GM21515 (cell line): Measurements from ENCODE around the gene LSMEM2.
"Not testable (repeated sequence)": the region's sequence is repeated elsewhere in the genome, so short reads cannot be mapped to it uniquely, and the experiment has no call there.

Experiments used
- ATAC-seq: cut with Tn5 transposase; IDR thresholded peaks from one replicate; pipeline ENCODE4 v1.9.1; 2021; ENCODE audit not compliant: unreplicated experiment

Gene LSMEM2

DNA sequence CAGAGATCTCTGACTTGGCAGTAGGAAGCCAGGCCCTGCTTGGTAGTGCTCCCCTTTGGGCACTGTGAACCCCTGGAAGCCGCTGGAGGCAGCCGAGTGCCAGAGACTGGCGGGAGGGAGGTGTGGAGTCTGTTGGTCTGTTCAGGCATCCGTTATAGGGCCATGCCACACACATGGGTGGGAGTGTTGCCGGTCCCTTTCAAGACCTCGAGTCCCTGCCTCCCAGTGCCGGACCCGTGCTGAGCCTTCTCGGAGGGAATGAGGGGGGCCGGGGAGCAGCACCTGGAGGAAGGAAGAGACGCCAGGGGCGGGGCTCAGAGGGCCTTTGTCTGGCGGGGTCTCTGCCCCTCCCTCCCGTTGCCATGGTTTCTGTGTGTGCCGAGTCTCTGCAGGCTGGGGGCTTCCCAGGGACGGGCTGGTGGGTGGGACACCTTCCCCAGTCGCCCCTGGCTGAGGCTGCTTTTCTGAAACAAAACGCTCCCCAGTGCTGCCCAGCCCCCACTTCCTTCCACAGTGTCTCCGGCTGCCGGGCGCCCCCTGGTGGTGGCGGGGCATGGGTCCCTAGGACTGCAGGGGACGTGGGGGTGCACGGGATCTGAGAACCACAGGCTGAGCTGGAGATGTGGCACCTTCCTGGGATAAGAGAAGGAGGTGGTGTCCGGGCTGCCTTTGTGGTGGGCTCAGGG is 32.9 kb upstream of the LSMEM2 start:
- ATAC-seq = peak; percentile 56

GRCh38 chr3:50246517-50246954 is 32.4 kb upstream of the LSMEM2 start:
- ATAC-seq = peak; percentile 36

DNA sequence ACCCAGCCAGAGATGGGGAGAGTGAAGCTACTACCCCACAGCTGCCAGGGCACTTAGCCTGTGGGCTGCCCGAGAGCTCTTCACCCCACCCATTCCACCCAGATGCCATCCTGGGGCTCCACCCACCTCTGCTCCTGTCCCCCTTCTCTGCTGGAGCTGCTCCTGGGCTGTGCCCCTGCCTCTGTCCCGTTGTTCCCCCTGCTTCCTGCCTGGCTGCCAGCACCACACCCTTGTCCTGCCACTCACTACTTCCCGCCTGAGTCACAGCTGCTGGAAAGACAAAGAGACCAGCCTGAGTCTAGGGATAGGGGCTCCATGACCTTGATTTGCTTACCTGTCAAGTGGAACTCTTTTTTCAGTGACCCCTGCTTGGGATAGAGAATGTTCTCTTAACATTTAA is 30.5 kb upstream of the LSMEM2 start:
- no peak for ATAC-seq

DNA sequence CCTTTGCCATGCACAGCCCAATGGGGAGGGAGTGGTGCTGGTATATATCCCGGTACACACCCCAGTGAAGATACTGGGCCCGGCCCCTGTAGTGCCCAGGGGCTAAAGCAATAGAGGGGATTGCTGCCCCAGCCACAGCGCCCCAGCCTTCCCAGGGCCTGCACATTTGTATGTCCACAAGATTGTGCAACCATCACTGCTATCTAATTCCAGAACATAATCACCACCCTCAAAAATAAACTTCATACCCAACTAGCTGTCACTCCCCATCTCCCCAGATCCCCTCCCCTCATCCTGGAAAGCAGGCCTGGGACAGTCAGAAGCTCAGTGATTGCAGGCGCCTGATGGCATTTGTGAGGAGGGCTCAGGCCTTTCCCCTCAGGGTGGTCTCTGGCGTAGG is 29.4 kb upstream of the LSMEM2 start:
- no peak for ATAC-seq

DNA sequence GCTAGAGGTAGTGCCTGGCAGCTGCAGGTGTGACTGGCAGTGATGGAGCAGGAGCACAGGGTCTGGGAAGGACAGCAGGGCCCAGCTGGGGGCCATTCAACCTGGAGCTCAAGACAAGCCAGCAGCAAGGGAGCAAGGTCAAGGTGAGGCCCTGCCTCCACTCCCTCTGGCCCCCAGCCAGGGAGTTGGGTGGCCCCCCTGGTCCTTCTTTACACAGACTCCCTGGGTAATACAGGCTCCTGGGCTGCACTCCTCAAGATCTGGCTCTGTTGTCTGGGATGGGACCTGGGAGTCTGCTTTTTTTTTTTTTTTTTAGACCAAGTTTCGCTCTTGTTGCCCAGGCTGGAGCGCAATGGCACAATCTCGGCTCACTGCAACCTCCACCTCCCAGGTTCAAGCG is 28.4 kb upstream of the LSMEM2 start:
- ATAC-seq = no peak

DNA sequence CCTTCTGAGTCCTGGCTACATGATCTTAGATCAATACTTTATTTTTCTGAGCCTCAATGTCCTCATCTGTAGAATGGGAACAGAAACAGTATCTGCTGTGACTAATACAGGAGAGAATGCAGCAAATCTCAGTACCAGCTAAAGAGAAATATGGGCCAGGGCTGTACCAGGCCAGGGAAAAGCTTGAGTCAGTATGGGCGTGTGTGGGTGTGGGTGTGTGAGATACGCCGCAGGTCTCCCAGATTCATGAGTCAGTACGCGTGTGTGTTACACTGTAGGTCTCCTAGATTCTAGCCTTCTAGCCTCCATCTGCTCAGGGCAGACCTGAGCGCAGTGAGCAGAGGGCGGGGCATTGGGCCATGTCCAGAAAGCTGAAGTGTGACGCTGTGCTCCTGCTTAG is 27.7 kb upstream of the LSMEM2 start:
- no peak for ATAC-seq

DNA sequence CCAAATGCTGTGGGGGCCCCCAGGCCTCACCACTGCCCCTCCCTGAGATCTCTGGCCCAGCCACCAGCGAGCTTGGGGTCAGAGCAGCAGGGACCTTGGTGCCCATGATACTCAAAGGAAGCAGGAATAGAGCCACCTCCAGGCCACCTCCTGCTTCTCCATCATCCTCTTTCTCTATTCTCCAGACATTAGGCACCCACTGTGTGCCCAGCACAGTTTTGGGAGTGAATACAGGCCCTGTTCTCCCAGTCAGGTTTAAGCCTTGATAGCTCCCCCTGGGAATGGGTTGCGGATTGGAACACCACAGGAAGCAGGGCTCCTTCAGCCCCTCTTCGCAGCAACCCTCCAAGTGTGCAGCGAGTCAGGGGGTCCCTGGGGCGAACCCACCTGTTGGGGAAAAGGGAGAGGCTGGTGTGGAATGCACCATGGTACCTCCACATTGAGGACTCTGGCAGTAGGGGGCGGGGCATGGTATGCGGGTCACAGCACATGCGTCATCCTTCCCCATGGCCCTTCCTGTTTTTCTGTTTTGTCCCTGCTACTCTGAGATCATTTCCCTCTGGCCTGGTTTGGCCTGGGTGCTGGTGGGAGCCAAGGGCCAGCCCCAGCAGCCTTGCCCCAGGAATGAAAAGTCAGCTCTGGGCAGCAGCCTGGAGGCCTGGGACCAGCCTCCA is 24.2 kb upstream of the LSMEM2 start:
- no peak for ATAC-seq

DNA sequence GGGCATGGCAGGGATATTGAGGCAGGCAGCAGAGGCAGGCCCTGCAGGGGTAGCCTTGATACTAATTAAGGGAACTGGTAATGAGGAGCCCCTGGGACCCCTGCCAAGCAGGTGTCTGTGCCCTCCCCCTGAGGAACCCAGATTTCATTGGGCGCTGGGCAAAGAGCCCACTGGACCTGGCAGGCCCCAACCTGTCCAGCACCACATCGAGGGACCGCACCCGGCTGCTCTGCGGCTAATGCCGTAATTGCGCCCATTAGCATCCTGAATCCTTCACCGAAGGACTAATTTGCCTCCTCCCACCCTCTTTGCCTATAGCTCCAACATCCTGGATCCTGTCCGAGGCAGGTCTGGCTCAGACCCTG is 23.7 kb upstream of the LSMEM2 start:
- ATAC-seq = no peak

- ATAC-seq = no peak
These were observed 21.7 kb upstream of the LSMEM2 start for GRCh38 chr3:50256978-50257890.

DNA sequence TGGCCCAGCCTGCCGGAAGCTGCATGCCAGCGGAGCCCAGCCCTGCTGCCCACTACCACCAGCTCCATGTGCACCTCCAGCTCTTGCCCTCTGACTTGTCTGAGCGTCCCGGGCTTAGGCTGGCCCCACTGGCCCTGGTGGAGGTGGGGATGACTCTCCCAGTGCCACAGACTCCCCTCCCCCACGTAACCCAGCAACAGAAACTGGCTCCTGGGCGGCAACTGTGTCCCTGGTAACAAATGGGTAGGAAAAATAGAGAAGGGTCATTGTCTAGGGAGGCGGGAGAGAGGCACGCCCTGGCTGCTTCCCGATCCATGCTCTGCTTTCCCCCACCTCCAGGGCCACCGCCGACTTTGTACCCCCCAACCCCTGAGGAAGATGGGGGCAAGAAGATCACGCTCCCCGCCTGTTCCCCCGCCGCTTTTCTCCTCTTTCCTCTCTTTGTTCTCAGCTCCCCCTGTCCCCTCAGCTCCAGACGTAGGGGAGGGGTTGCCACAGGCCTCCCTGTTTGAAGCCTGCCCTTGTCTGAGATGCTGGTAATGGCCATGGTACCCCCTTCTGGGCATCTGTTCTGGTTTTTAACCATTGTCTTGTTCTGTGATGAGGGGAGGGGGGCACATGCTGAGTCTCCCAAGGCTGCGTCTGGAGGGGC is 20.7 kb upstream of the LSMEM2 start:
- ATAC-seq = no peak

- no peak for ATAC-seq
These were observed 19.9 kb upstream of the LSMEM2 start for GRCh38 chr3:50258979-50259378.

DNA sequence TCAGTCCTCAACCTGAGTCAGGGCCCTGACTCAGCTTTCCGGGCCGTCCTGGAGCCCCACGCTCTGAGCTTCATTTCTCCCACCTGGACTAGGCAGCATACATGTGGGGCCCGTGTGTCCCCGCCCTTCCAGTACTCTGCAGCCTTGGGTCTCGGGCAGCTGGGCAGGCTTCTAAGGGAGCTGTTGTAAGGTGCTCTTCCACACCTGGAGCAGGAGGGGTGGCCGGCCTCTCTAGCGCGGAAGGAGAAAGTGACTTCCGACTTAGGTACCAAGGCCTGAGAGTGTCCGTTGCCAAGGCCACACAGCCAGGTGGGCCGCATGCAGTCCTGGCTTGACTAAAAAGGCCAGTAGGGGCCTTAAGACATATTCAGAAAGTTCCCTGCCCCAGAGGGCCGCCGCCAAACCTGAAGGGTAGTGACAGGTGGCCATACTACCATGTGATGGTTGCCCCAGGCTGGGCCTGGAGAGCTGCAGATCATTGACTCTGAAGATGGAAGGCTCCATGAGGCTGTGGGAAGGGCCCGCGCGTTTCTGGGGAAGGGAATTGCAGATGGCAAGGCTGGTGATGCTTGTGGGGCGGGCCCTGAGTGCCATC is 19.4 kb upstream of the LSMEM2 start:
- peak; percentile 23 for ATAC-seq

DNA sequence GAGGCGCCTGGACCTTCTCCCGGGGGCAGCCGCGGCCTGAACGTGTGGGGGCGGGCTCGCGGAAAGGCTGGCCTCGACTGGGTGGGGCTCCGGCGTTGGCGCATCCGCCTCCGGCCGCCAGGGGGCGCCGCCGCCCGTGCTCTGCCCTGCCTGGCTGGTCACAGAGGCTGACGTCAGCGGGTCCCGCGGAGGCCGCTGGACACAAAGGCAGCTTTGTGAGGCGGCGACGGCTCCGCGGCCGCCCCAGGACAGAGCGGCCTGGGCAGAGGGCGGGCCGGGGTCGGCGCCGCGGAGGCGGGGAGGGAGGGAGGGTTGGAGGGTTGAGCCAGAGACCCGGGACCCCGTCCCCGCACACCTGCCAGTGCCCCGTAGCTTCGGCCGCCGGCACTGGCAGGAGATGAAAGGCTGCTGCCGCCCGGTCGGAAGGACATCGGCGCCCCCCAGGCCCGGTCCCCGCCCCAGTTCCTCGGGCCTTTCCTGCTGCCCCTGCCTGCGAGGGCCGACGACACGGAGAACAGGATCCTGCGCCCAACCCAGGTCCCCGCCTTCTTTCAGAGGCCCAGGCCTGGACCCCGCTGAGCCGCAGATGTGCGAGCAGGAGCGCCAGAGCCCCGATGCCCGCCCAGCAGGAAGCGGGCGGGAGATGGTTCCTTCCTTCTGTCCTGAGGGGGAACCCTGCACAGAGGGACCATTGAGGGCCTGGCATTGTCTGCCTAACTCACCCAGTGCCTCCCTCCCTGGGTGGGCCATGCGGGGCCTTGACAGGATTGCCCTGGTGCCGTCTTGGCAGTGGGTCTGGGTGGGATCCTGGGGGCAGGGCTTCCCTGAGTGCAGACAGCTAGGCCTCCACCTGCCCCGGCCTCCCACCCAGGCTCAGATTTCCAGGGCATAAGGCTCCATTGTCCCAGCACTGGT is 18.6 kb upstream of the LSMEM2 start:
- ATAC-seq = peak; percentile 68

- ATAC-seq = no peak
These were observed 17.9 kb upstream of the LSMEM2 start for GRCh38 chr3:50260942-50261441.

DNA sequence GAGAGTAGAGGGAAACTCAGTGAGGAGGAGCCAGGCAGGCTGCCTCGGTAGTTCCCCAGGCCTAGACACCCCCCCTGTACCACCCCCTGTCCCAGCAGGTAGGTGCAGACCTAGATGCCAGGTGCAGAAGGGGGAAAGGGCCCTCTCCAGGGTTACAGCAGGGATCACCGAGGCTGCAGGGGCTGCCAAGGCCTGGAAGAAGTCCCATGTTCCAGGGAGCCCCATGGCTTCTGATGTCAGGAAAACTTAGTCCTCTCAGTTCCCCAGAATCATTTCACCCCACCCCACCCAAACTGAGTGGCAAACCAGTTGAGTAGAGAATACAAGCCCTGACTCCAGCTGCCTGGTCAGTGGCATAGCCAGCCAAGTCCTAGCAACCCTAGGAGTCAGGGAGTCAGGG is 17.4 kb upstream of the LSMEM2 start:
- ATAC-seq = no peak

DNA sequence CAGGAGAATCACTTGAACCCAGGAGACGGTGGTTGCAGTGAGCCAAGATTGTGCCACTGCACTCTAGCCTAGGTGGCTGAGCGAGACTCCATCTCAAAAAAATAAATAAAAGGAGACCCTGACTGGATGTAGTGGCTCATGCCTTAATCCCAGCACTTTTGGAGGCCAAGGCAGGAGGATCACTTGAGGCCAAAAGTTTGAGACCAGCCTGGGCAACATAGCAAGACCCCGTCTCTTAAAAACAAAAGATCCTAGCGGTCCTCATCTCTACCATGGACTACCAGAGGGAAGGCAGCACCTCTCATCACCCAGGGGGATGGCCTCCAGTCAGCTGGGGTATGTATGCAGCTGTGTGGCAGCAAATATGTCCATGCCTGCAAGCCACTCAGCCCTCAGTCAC is 16.7 kb upstream of the LSMEM2 start:
- not testable (repeated sequence) for ATAC-seq

GRCh38 chr3:50262778-50263177 is 16.1 kb upstream of the LSMEM2 start:
- no peak for ATAC-seq

- ATAC-seq = no peak
These were observed 15.2 kb upstream of the LSMEM2 start for GRCh38 chr3:50263478-50264382.
